BLaER1 (cell line): ENCODE results near the gene REG3A.

Experiments
- H3K27ac ChIP-seq: shearing (Covaris generic); formaldehyde crosslinking; 2 replicates; pipeline ENCODE4 v1.8.1; 2022
- H3K27me3 ChIP-seq: shearing (Covaris generic); formaldehyde crosslinking; 2 replicates; pipeline ENCODE4 v1.8.1; 2022
- H3K36me3 ChIP-seq: shearing (Covaris generic); formaldehyde crosslinking; 2 replicates; pipeline ENCODE4 v1.8.1; 2022
- H3K4me1 ChIP-seq: shearing (Covaris generic); formaldehyde crosslinking; 2 replicates; pipeline ENCODE4 v1.8.1; 2022
- H3K4me2 ChIP-seq: shearing (Covaris generic); formaldehyde crosslinking; 2 replicates; pipeline ENCODE4 v1.8.1; 2022
- H3K4me3 ChIP-seq: shearing (Covaris generic); formaldehyde crosslinking; 2 replicates; pipeline ENCODE4 v1.8.1; 2022
- H3K9ac ChIP-seq: shearing (Covaris generic); formaldehyde crosslinking; 2 replicates; pipeline ENCODE4 v1.8.1; 2022
- H3K9me3 ChIP-seq: shearing (Covaris generic); formaldehyde crosslinking; 2 replicates; pipeline ENCODE4 v1.8.1; 2022
- H4K20me1 ChIP-seq: shearing (Covaris generic); formaldehyde crosslinking; 2 replicates; pipeline ENCODE4 v1.8.1; 2022
- Cebpa-rat ChIP-seq: shearing (Covaris generic); IDR thresholded peaks from 2 replicates; pipeline ENCODE4 v1.8.1; 2022

REG3A gene

GRCh38 chr2:79159653-79160052 is at the start of gene REG3A:
TSS of gene REG3A (minus strand) at chr2:79159753. CDS start at chr2:79159405, 348 bp downstream.
- H3K4me2 ChIP-seq: no peak within 1 kb of the TSS

GRCh38 chr2:79200762-79201161 is 41.2 kb upstream of the REG3A start:
- no peak overlapping the region for H3K9ac ChIP-seq
- H3K4me2 ChIP-seq: no peak overlapping the region
- H4K20me1 ChIP-seq: no peaks in the 10 kb centered on the region
- H3K4me3 ChIP-seq: no peak overlapping the region
- no peak overlapping the region for H3K27ac ChIP-seq
- no peaks in the 10 kb centered on the region for H3K4me1 ChIP-seq
- TF ChIP-seq Cebpa-rat: no peak
- H3K36me3 ChIP-seq: no peaks in the 10 kb centered on the region
- no peaks in the 10 kb centered on the region for H3K9me3 ChIP-seq
- no peaks in the 10 kb centered on the region for H3K27me3 ChIP-seq

More at GRCh38 chr2:79159653-79160052, at the start of gene REG3A:
- Histone ChIP-seq H3K36me3 (no peaks in the 10 kb centered on the region), H4K20me1 (no peaks in the 10 kb centered on the region), H3K9ac (no peak within 1 kb of the TSS), H3K4me3 (no peak within 1 kb of the TSS), H3K9me3 (no peaks in the 10 kb centered on the region), H3K27ac (no peak within 1 kb of the TSS), H3K4me1 (no peaks in the 10 kb centered on the region), H3K27me3 (no peaks in the 10 kb centered on the region)
- no peak for TF ChIP-seq Cebpa-rat

DNA sequence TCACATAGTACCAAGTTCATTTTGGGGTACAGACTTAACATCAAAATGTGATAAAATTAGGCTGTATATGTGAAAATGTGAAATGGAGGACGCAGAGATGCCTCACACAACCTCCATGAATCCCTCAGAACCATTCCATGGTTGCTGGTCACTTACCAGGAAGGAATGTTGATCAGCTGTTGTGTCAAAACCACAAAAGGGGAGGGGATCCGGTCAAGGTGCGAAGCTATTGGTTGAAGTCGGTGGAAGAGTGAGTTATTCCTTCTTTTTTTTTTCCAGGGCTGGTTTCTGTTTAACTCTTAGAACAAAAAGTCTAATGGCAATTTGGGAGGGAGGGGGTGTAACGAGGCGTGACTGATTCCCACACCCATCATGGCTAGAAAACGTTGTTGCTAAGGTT is 32.3 kb upstream of the REG3A start:
- no peaks in the 10 kb centered on the region for H3K9me3 ChIP-seq
- H3K27me3 ChIP-seq: no peaks in the 10 kb centered on the region
- H3K9ac ChIP-seq: no peak overlapping the region
- TF ChIP-seq Cebpa-rat: no peak
- no peaks in the 10 kb centered on the region for H4K20me1 ChIP-seq
- H3K36me3 ChIP-seq: no peaks in the 10 kb centered on the region
- H3K4me1 ChIP-seq: no peaks in the 10 kb centered on the region
- no peak overlapping the region for H3K27ac ChIP-seq
- H3K4me3 ChIP-seq: no peak overlapping the region
- H3K4me2 ChIP-seq: no peak overlapping the region

DNA sequence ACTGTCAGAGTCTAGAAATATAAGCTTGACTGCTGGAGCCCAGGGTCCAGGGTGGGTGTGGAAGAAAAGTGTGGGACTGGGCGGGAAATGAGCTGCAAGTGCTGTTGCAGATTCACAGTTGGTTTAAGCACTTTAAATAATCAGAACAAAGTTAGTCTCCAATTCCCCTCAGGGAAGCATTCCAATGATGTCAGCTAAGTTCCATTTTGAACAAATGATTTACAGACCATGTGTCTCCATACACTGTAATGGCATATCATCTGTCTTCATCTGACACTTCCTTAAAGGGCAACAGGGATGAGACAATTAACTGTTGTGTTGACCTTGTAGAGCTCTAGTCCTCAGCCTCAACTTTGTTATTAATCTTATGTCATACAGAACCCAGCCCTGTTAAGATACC is 31.5 kb upstream of the REG3A start:
- H3K4me1 ChIP-seq: no peaks in the 10 kb centered on the region

DNA sequence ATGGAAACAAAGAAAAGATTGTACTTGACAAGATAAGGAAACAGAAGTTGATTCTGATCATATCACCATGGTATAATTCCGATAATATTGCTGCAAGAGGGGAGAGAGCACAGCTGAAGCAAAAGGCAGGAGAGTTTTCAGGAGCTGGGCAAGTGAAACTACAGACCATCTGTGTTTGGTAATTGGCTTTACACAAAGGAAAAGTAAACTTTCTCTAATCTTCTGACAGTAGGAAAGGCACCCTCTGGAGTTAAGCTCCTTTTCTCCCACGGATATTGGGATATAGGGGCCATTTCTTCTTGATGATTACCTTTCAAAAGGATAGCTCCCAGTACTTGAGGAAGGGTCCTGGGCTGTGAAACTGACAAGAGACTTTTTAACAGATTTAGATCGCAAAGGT is 29.9 kb upstream of the REG3A start:
- no peaks in the 10 kb centered on the region for H3K9me3 ChIP-seq
- no peaks in the 10 kb centered on the region for H4K20me1 ChIP-seq
- no peaks in the 10 kb centered on the region for H3K27me3 ChIP-seq
- no peak for TF ChIP-seq Cebpa-rat
- H3K4me1 ChIP-seq: no peaks in the 10 kb centered on the region
- H3K9ac ChIP-seq: no peak overlapping the region
- no peaks in the 10 kb centered on the region for H3K36me3 ChIP-seq
- no peak overlapping the region for H3K27ac ChIP-seq
- H3K4me3 ChIP-seq: no peak overlapping the region
- H3K4me2 ChIP-seq: no peak overlapping the region

More for the DNA sequence above, 31.5 kb upstream of the REG3A start:
- no peaks in the 10 kb centered on the region for H3K9me3 ChIP-seq
- H3K36me3 ChIP-seq: no peaks in the 10 kb centered on the region
- H3K27ac ChIP-seq: no peak overlapping the region
- no peaks in the 10 kb centered on the region for H3K27me3 ChIP-seq
- no peak for TF ChIP-seq Cebpa-rat
- no peak overlapping the region for H3K4me3 ChIP-seq
- H4K20me1 ChIP-seq: no peaks in the 10 kb centered on the region
- no peak overlapping the region for H3K9ac ChIP-seq
- no peak overlapping the region for H3K4me2 ChIP-seq

DNA sequence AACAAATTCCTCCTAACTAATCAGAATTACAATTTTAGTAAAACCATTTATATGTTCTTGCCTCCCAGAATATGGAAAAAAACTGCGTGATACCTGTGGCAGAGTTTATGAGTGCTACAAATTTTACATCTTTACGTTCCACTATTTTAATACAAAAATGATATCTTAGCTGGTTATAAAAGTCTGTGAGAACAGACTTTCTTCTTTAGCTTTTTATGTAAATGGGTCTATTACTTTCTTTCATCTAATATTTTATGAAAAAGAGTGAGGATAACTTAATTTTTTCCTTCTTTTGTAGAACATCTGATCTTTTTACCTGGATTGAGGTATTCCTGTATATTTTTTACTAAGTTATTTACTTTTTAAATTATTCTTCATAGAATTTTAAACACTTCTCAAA is 22.1 kb upstream of the REG3A start:
- H3K27me3 ChIP-seq: no peaks in the 10 kb centered on the region
- H3K9me3 ChIP-seq: peaks cover 21% of the 10 kb centered on the region
- no peak for TF ChIP-seq Cebpa-rat
- H3K4me2 ChIP-seq: no peak overlapping the region
- no peak overlapping the region for H3K27ac ChIP-seq
- H3K4me1 ChIP-seq: no peaks in the 10 kb centered on the region
- H3K9ac ChIP-seq: no peak overlapping the region
- H3K4me3 ChIP-seq: no peak overlapping the region
- H3K36me3 ChIP-seq: no peaks in the 10 kb centered on the region
- H4K20me1 ChIP-seq: no peaks in the 10 kb centered on the region

DNA sequence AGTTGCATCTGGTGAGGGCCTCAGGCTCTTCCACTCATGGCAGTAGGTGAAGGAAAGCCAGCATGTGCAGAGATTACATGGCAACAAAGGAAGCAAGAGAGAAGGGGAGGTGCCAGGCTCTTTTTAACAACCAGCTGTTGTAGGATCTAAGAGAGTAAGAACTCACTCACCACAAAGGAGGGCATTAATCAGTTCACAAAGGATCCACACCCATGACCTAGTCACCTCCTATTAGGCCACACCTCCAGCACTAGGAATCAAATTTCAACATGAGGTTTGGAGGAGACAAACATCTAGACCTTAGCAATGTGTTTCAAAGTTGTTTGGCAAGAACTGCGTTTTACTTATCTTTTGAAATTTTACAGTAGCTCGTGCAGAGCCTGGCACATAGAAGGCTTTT is 20.5 kb upstream of the REG3A start:
- no peak for TF ChIP-seq Cebpa-rat
- no peaks in the 10 kb centered on the region for H3K27me3 ChIP-seq

GRCh38 chr2:79179036-79179435 is 19.5 kb upstream of the REG3A start:
- H4K20me1 ChIP-seq: no peaks in the 10 kb centered on the region
- H3K36me3 ChIP-seq: no peaks in the 10 kb centered on the region
- H3K9ac ChIP-seq: no peak overlapping the region
- no peak overlapping the region for H3K27ac ChIP-seq
- TF ChIP-seq Cebpa-rat: no peak
- H3K27me3 ChIP-seq: no peaks in the 10 kb centered on the region
- H3K4me3 ChIP-seq: no peak overlapping the region
- H3K4me2 ChIP-seq: no peak overlapping the region
- H3K9me3 ChIP-seq: peaks cover 21% of the 10 kb centered on the region
- no peaks in the 10 kb centered on the region for H3K4me1 ChIP-seq

More for the DNA sequence above, 20.5 kb upstream of the REG3A start:
- H3K9me3 ChIP-seq: peaks cover 21% of the 10 kb centered on the region
- no peak overlapping the region for H3K4me3 ChIP-seq
- no peaks in the 10 kb centered on the region for H3K4me1 ChIP-seq
- no peak overlapping the region for H3K9ac ChIP-seq
- no peaks in the 10 kb centered on the region for H4K20me1 ChIP-seq
- no peak overlapping the region for H3K27ac ChIP-seq
- no peaks in the 10 kb centered on the region for H3K36me3 ChIP-seq
- no peak overlapping the region for H3K4me2 ChIP-seq

DNA sequence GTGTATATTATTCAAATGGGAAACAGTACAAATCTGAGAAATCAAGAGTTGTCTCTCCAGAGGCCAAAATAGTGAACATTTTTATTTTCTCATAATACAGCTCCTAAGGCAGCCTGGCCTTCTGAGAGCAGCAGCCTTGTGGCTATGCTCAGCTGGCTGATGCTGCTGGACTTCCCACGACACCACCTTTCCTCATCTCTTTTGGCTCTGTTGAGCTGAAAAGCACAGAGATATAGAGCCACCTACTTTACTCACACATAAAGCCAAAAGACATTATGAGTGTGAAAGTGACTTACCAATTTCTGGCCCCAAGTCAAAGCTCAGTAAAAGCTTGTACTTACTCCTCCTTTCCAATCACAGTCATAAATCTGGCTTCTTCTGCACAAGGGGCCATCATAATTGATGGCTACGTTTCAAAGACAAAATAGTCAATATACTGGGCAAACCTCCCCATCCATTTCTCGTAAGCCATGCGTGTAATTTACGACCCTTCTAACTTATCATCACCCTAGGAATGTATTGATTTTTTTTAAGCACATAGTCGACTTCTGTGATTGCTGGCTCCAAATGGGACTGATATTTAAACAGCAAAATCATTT is 18.6 kb upstream of the REG3A start:
- Histone ChIP-seq H4K20me1 (no peaks in the 10 kb centered on the region), H3K27ac (no peak overlapping the region), H3K27me3 (no peaks in the 10 kb centered on the region), H3K4me2 (no peak overlapping the region), H3K4me1 (no peaks in the 10 kb centered on the region), H3K9ac (no peak overlapping the region), H3K4me3 (no peak overlapping the region), H3K9me3 (peaks cover 21% of the 10 kb centered on the region), H3K36me3 (no peaks in the 10 kb centered on the region)
- no peak for TF ChIP-seq Cebpa-rat

DNA sequence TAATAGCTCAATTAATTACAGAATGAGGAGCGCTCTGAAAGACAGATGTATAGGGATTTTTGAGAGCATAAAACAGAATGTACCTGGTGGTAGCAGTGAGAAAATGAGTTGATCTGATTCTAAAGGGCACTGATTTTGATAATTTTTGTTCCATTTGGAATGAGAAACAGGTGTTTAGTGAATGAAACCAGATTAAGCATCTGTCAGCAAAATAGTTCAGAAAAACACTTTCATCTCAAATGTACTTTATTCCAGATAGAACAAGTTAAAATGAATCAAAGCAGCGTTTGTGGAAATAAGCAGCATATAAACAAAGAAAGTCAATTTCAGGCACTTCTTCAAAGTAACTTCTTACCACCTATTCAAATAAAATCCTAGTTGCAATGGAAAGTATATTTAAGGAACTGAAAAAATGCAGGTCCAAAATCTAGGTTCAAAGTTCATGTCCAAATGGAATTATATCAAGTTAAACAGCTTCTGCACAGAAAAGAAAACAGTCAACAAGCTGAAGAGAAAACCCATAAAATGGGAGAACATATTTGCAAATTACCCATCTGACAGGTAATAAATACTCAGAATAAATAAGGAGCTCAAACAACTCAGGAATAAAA is 11.9 kb upstream of the REG3A start:
- no peaks in the 10 kb centered on the region for H3K9me3 ChIP-seq
- H3K27ac ChIP-seq: no peak overlapping the region
- no peak overlapping the region for H3K4me3 ChIP-seq
- H4K20me1 ChIP-seq: no peaks in the 10 kb centered on the region
- H3K9ac ChIP-seq: no peak overlapping the region
- H3K4me1 ChIP-seq: no peaks in the 10 kb centered on the region
- no peaks in the 10 kb centered on the region for H3K27me3 ChIP-seq
- no peaks in the 10 kb centered on the region for H3K36me3 ChIP-seq
- H3K4me2 ChIP-seq: no peak overlapping the region
- no peak for TF ChIP-seq Cebpa-rat
